ENCODE results near the gene UTP18. TPM values are rescaled to one million over a fixed set of nuclear protein-coding genes. Genes with fewer than 3 reads are reported as not detected.
A peak's percentile ranks its signal among the peaks of the same experiment; 100 is the strongest.

UTP18 gene
- total RNA-seq, 1 experiment from 2014 or later, result 68.8 TPM

- TF ChIP-seq ARID4B (CRISPR knock-in tag; IDR thresholded peaks at IDR 0.05; ENCODE audit: borderline replicate concordance), result no peak
- TF ChIP-seq CREB1 (CRISPR knock-in tag; IDR thresholded peaks at IDR 0.05), result 0 out of 2 replicates have a peak, but pooled peaks have one; percentile 18
- peak; percentile 74 for TF ChIP-seq TP53 (CRISPR knock-in tag; IDR thresholded peaks at IDR 0.05)
- peak; percentile 85; the same call in 1 of the 2 replicates for TF ChIP-seq FOXP1 (CRISPR knock-in tag; IDR thresholded peaks at IDR 0.05; ENCODE audit: borderline replicate concordance)
- peak; percentile 87; the same call in 1 of the 2 replicates for TF ChIP-seq ZNF232 (CRISPR knock-in tag; IDR thresholded peaks at IDR 0.05)
- TF ChIP-seq, protein P1, sequence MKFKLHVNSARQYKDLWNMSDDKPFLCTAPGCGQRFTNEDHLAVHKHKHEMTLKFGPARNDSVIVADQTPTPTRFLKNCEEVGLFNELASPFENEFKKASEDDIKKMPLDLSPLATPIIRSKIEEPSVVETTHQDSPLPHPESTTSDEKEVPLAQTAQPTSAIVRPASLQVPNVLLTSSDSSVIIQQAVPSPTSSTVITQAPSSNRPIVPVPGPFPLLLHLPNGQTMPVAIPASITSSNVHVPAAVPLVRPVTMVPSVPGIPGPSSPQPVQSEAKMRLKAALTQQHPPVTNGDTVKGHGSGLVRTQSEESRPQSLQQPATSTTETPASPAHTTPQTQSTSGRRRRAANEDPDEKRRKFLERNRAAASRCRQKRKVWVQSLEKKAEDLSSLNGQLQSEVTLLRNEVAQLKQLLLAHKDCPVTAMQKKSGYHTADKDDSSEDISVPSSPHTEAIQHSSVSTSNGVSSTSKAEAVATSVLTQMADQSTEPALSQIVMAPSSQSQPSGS (CRISPR knock-in tag; IDR thresholded peaks at IDR 0.05; ENCODE audit: borderline replicate concordance, low read depth), result no peak
- TF ChIP-seq, protein P2, sequence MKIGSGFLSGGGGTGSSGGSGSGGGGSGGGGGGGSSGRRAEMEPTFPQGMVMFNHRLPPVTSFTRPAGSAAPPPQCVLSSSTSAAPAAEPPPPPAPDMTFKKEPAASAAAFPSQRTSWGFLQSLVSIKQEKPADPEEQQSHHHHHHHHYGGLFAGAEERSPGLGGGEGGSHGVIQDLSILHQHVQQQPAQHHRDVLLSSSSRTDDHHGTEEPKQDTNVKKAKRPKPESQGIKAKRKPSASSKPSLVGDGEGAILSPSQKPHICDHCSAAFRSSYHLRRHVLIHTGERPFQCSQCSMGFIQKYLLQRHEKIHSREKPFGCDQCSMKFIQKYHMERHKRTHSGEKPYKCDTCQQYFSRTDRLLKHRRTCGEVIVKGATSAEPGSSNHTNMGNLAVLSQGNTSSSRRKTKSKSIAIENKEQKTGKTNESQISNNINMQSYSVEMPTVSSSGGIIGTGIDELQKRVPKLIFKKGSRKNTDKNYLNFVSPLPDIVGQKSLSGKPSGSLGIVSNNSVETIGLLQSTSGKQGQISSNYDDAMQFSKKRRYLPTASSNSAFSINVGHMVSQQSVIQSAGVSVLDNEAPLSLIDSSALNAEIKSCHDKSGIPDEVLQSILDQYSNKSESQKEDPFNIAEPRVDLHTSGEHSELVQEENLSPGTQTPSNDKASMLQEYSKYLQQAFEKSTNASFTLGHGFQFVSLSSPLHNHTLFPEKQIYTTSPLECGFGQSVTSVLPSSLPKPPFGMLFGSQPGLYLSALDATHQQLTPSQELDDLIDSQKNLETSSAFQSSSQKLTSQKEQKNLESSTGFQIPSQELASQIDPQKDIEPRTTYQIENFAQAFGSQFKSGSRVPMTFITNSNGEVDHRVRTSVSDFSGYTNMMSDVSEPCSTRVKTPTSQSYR (CRISPR knock-in tag; IDR thresholded peaks at IDR 0.05), result peak; percentile 24; the same call in 1 of the 2 replicates
- no peak for TF ChIP-seq NR3C1 (CRISPR knock-in tag; conservative IDR thresholded peaks at IDR 0.05; ENCODE audit: low read depth)
- no peak for TF ChIP-seq MXD4 (CRISPR knock-in tag; IDR thresholded peaks at IDR 0.05; ENCODE audit: borderline replicate concordance)
- TF ChIP-seq TEAD1 (CRISPR knock-in tag; IDR thresholded peaks at IDR 0.05), result peak; percentile 56; the same call in 1 of the 2 replicates
- TF ChIP-seq, protein P3, sequence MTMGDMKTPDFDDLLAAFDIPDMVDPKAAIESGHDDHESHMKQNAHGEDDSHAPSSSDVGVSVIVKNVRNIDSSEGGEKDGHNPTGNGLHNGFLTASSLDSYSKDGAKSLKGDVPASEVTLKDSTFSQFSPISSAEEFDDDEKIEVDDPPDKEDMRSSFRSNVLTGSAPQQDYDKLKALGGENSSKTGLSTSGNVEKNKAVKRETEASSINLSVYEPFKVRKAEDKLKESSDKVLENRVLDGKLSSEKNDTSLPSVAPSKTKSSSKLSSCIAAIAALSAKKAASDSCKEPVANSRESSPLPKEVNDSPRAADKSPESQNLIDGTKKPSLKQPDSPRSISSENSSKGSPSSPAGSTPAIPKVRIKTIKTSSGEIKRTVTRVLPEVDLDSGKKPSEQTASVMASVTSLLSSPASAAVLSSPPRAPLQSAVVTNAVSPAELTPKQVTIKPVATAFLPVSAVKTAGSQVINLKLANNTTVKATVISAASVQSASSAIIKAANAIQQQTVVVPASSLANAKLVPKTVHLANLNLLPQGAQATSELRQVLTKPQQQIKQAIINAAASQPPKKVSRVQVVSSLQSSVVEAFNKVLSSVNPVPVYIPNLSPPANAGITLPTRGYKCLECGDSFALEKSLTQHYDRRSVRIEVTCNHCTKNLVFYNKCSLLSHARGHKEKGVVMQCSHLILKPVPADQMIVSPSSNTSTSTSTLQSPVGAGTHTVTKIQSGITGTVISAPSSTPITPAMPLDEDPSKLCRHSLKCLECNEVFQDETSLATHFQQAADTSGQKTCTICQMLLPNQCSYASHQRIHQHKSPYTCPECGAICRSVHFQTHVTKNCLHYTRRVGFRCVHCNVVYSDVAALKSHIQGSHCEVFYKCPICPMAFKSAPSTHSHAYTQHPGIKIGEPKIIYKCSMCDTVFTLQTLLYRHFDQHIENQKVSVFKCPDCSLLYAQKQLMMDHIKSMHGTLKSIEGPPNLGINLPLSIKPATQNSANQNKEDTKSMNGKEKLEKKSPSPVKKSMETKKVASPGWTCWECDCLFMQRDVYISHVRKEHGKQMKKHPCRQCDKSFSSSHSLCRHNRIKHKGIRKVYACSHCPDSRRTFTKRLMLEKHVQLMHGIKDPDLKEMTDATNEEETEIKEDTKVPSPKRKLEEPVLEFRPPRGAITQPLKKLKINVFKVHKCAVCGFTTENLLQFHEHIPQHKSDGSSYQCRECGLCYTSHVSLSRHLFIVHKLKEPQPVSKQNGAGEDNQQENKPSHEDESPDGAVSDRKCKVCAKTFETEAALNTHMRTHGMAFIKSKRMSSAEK (CRISPR knock-in tag; IDR thresholded peaks at IDR 0.05; ENCODE audit: borderline replicate concordance), result no peak
- no peak for TF ChIP-seq ZBTB21 (CRISPR knock-in tag; IDR thresholded peaks at IDR 0.05; ENCODE audit: borderline replicate concordance)
- TF ChIP-seq ELF4 (CRISPR knock-in tag; IDR thresholded peaks at IDR 0.05; ENCODE audit: low read depth), result peak; percentile 21; the same call in 1 of the 2 replicates
- no peak for TF ChIP-seq NR1H2 (CRISPR knock-in tag; IDR thresholded peaks at IDR 0.05)
- no peak for TF ChIP-seq TEAD4 (CRISPR knock-in tag; IDR thresholded peaks at IDR 0.05)
- no peak for TF ChIP-seq FOXJ3 (CRISPR knock-in tag; IDR thresholded peaks at IDR 0.05; ENCODE audit: borderline replicate concordance)
- TF ChIP-seq, protein P4, sequence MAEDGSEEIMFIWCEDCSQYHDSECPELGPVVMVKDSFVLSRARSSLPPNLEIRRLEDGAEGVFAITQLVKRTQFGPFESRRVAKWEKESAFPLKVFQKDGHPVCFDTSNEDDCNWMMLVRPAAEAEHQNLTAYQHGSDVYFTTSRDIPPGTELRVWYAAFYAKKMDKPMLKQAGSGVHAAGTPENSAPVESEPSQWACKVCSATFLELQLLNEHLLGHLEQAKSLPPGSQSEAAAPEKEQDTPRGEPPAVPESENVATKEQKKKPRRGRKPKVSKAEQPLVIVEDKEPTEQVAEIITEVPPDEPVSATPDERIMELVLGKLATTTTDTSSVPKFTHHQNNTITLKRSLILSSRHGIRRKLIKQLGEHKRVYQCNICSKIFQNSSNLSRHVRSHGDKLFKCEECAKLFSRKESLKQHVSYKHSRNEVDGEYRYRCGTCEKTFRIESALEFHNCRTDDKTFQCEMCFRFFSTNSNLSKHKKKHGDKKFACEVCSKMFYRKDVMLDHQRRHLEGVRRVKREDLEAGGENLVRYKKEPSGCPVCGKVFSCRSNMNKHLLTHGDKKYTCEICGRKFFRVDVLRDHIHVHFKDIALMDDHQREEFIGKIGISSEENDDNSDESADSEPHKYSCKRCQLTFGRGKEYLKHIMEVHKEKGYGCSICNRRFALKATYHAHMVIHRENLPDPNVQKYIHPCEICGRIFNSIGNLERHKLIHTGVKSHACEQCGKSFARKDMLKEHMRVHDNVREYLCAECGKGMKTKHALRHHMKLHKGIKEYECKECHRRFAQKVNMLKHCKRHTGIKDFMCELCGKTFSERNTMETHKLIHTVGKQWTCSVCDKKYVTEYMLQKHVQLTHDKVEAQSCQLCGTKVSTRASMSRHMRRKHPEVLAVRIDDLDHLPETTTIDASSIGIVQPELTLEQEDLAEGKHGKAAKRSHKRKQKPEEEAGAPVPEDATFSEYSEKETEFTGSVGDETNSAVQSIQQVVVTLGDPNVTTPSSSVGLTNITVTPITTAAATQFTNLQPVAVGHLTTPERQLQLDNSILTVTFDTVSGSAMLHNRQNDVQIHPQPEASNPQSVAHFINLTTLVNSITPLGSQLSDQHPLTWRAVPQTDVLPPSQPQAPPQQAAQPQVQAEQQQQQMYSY (CRISPR knock-in tag; IDR thresholded peaks at IDR 0.05), result no peak
- TF ChIP-seq, protein P5, sequence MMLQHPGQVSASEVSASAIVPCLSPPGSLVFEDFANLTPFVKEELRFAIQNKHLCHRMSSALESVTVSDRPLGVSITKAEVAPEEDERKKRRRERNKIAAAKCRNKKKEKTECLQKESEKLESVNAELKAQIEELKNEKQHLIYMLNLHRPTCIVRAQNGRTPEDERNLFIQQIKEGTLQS (CRISPR knock-in tag; conservative IDR thresholded peaks at IDR 0.05), result no peak
- TF ChIP-seq KAT7 (CRISPR knock-in tag; IDR thresholded peaks at IDR 0.05; ENCODE audit: borderline replicate concordance), result 0 out of 2 replicates have a peak, but pooled peaks have one; percentile 32
- peak; percentile 11; the same call in 1 of the 2 replicates for TF ChIP-seq GABPB1 (CRISPR knock-in tag; IDR thresholded peaks at IDR 0.05)
These were observed at the start of gene UTP18 (continued) for GRCh38 chr17:51260237-51261023.
